Astrocyte (in vitro differentiated cells and primary cell): ENCODE measurements around the gene WNT4. TPM values are rescaled to one million over a fixed set of nuclear protein-coding genes. Genes with fewer than 3 reads are reported as not detected.

Experiments
- DNase-seq: peaks from one replicate; pipeline ENCODE4 v3.0.0-alpha.2; 2010; ENCODE audit warnings: low read depth
- FAIRE-seq: peaks from 2 replicates; lab custom pipeline; 2011; peaks lifted over from hg19 to GRCh38; lab: Jason Lieb, UNC
- H2AFZ ChIP-seq: 2 replicates; pipeline ENCODE4 v1.6.0; 2012; ENCODE audit warnings: low read depth, low read length, inconsistent platforms
- H3K27ac ChIP-seq: 2 replicates; pipeline ENCODE4 v1.5.1; 2011; ENCODE audit warnings: low read depth, low read length, inconsistent platforms
- H3K27me3 ChIP-seq: 2 replicates; pipeline ENCODE4 v1.6.0; 2011; ENCODE audit warnings: low read length, inconsistent platforms; ENCODE audit not compliant: insufficient read depth
- H3K36me3 ChIP-seq: 2 replicates; pipeline ENCODE4 v1.5.1; 2011; ENCODE audit warnings: low read length, inconsistent platforms; ENCODE audit not compliant: insufficient read depth
- H3K4me1 ChIP-seq: 2 replicates; pipeline ENCODE4 v1.5.1; 2011; ENCODE audit warnings: low read length, inconsistent platforms; ENCODE audit not compliant: insufficient read depth
- H3K4me2 ChIP-seq: 2 replicates; pipeline ENCODE4 v1.6.0; 2012; ENCODE audit warnings: low read length, inconsistent platforms
- H3K4me3 ChIP-seq: 2 replicates; pipeline ENCODE4 v1.5.1; 2011; ENCODE audit warnings: low read depth, mild to moderate bottlenecking, low read length, inconsistent platforms; ENCODE audit not compliant: insufficient read depth
- H3K79me2 ChIP-seq: 2 replicates; pipeline ENCODE4 v1.6.0; 2012; ENCODE audit warnings: mild to moderate bottlenecking, low read length, inconsistent platforms; ENCODE audit not compliant: insufficient read depth
- H3K9ac ChIP-seq: 2 replicates; pipeline ENCODE4 v1.6.0; 2012; ENCODE audit warnings: mild to moderate bottlenecking, low read length, inconsistent platforms
- H3K9me3 ChIP-seq: 2 replicates; pipeline ENCODE4 v1.5.1; 2012; ENCODE audit warnings: low read depth, mild to moderate bottlenecking, low read length, inconsistent platforms; ENCODE audit not compliant: insufficient read depth
- H4K20me1 ChIP-seq: 2 replicates; pipeline ENCODE4 v1.6.0; 2012; ENCODE audit warnings: low read length, inconsistent platforms; ENCODE audit not compliant: insufficient read depth
- H3K27ac Mint-ChIP-seq: one replicate; pipeline ENCODE4 v1.8.0; 2021; ENCODE audit warnings: mild to moderate bottlenecking, mixed read lengths; ENCODE audit not compliant: unreplicated experiment
- H3K27me3 Mint-ChIP-seq: one replicate; pipeline ENCODE4 v1.8.0; 2021; ENCODE audit warnings: low read depth, mixed read lengths; ENCODE audit not compliant: unreplicated experiment
- H3K36me3 Mint-ChIP-seq: one replicate; pipeline ENCODE4 v1.8.0; 2021; ENCODE audit warnings: low read depth, mixed read lengths; ENCODE audit not compliant: unreplicated experiment
- H3K4me1 Mint-ChIP-seq: one replicate; pipeline ENCODE4 v1.8.0; 2021; ENCODE audit warnings: low read depth, mixed read lengths; ENCODE audit not compliant: unreplicated experiment
- H3K4me3 Mint-ChIP-seq: one replicate; pipeline ENCODE4 v1.8.0; 2021; ENCODE audit warnings: mild to moderate bottlenecking, moderate library complexity, mixed read lengths; ENCODE audit not compliant: unreplicated experiment
- H3K9me3 Mint-ChIP-seq: one replicate; pipeline ENCODE4 v1.8.0; 2021; ENCODE audit warnings: mild to moderate bottlenecking, mixed read lengths; ENCODE audit not compliant: unreplicated experiment
- EZH2 ChIP-seq: IDR thresholded peaks from 2 replicates; pipeline ENCODE4 v1.6.1; 2012; ENCODE audit warnings: mild to moderate bottlenecking, low read length, inconsistent platforms; ENCODE audit not compliant: insufficient read depth
- total RNA-seq: library from RNA; stranded (reverse); gene quantifications from 2 replicates; pipeline ENCODE4 v1.2.1, GENCODE V29; 2021
- TF ChIP-seq, protein P1 (sequence below): IDR thresholded peaks from 2 replicates; pipeline ENCODE4 v1.5.1; 2011; ENCODE audit warnings: low read depth, mild to moderate bottlenecking, inconsistent platforms, low read length, moderate library complexity; ENCODE audit not compliant: insufficient read depth

The WNT4 gene
- total RNA-seq, 1 donor from 2014 or later, result 1.2 TPM

DNA sequence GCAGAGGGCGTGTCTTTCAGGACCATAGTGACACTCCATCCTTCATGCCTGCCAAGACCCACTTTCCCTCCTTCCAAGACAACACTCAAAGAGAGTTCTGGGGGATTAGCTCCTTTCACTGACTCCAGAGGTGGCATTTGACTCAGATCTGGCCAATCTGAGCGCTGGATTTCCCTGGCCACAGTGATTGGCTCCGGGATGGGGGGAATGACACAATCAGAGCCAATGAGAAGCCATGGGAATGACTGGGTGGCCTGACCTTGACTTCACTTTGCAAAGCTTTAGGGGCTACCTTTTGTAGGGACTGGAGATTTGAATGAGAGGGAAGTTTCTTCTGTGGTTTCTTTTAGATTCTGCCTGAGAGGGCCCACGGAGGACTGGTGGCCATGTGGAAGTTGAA lies 26.9 kb upstream of the WNT4 start:
- FAIRE-seq (no peak), DNase-seq (no peak)
- TF ChIP-seq EZH2, result no peak
- TF ChIP-seq, protein P1, sequence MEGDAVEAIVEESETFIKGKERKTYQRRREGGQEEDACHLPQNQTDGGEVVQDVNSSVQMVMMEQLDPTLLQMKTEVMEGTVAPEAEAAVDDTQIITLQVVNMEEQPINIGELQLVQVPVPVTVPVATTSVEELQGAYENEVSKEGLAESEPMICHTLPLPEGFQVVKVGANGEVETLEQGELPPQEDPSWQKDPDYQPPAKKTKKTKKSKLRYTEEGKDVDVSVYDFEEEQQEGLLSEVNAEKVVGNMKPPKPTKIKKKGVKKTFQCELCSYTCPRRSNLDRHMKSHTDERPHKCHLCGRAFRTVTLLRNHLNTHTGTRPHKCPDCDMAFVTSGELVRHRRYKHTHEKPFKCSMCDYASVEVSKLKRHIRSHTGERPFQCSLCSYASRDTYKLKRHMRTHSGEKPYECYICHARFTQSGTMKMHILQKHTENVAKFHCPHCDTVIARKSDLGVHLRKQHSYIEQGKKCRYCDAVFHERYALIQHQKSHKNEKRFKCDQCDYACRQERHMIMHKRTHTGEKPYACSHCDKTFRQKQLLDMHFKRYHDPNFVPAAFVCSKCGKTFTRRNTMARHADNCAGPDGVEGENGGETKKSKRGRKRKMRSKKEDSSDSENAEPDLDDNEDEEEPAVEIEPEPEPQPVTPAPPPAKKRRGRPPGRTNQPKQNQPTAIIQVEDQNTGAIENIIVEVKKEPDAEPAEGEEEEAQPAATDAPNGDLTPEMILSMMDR, result no peak
- Histone ChIP-seq H3K27me3 (peaks cover 18% of the 10 kb centered on the region), H3K9ac (no peak overlapping the region), H3K4me2 (no peak overlapping the region), H3K9me3 (peaks cover 9% of the 10 kb centered on the region), H3K79me2 (no peaks in the 10 kb centered on the region), H3K27ac (no peak overlapping the region), H4K20me1 (no peaks in the 10 kb centered on the region), H3K4me3 (no peak overlapping the region), H2AFZ (no peak overlapping the region), H3K36me3 (no peaks in the 10 kb centered on the region), H3K4me1 (no peaks in the 10 kb centered on the region)
- Mint-ChIP-seq H3K4me1 (no peaks in the 10 kb centered on the region), H3K27ac (no peak overlapping the region), H3K27me3 (peaks cover 61% of the 10 kb centered on the region), H3K4me3 (no peak overlapping the region), H3K9me3 (peaks cover 5% of the 10 kb centered on the region), H3K36me3 (peaks cover 6% of the 10 kb centered on the region)

GRCh38 chr1:22168412-22168973 lies 25.6 kb upstream of the WNT4 start:
- DNase-seq (no peak), FAIRE-seq (no peak)
- Histone ChIP-seq H4K20me1 (no peaks in the 10 kb centered on the region), H3K79me2 (no peaks in the 10 kb centered on the region), H3K4me3 (no peak overlapping the region), H3K9ac (no peak overlapping the region), H3K27ac (no peak overlapping the region), H3K4me2 (no peak overlapping the region), H2AFZ (no peak overlapping the region), H3K4me1 (no peaks in the 10 kb centered on the region), H3K9me3 (no peaks in the 10 kb centered on the region), H3K27me3 (peaks cover 21% of the 10 kb centered on the region), H3K36me3 (no peaks in the 10 kb centered on the region)
- peaks cover 6% of the 10 kb centered on the region for H3K36me3 Mint-ChIP-seq
- TF ChIP-seq EZH2, result no peak
- TF ChIP-seq, protein P1, result no peak
- no peak overlapping the region for H3K27ac Mint-ChIP-seq
- peaks cover 5% of the 10 kb centered on the region for H3K9me3 Mint-ChIP-seq
- H3K4me1 Mint-ChIP-seq, result no peaks in the 10 kb centered on the region
- no peak overlapping the region for H3K4me3 Mint-ChIP-seq
- H3K27me3 Mint-ChIP-seq, result peaks cover 61% of the 10 kb centered on the region

GRCh38 chr1:22166439-22166838 lies 23.5 kb upstream of the WNT4 start:
- no peak overlapping the region for H2AFZ ChIP-seq
- Mint-ChIP-seq H3K27me3 (peaks cover 64% of the 10 kb centered on the region), H3K27ac (no peak overlapping the region), H3K36me3 (peaks cover 2% of the 10 kb centered on the region), H3K9me3 (peaks cover 5% of the 10 kb centered on the region), H3K4me1 (no peaks in the 10 kb centered on the region), H3K4me3 (no peak overlapping the region)
- no peaks in the 10 kb centered on the region for H4K20me1 ChIP-seq
- no peak for TF ChIP-seq EZH2
- TF ChIP-seq, protein P1, result no peak
- H3K27me3 ChIP-seq, result peaks cover 19% of the 10 kb centered on the region
- H3K4me3 ChIP-seq, result no peak overlapping the region
- no peak overlapping the region for H3K27ac ChIP-seq
- no peaks in the 10 kb centered on the region for H3K79me2 ChIP-seq
- no peaks in the 10 kb centered on the region for H3K36me3 ChIP-seq
- no peaks in the 10 kb centered on the region for H3K9me3 ChIP-seq
- FAIRE-seq, result no peak
- no peaks in the 10 kb centered on the region for H3K4me1 ChIP-seq
- no peak overlapping the region for H3K9ac ChIP-seq
- H3K4me2 ChIP-seq, result no peak overlapping the region
- DNase-seq, result no peak
